H1 (cell line): ENCODE results near the gene CAMSAP1. TPM values are rescaled to one million over a fixed set of nuclear protein-coding genes. Genes with fewer than 3 reads are reported as not detected.

ENCODE experiments used
- CHD7 ChIP-seq: fragments of 300-600 bp; sonication (generic); IDR thresholded peaks from 2 replicates; pipeline ENCODE4 v1.7.1; 2012; ENCODE audit warnings: low read length, moderate library complexity, mild to moderate bottlenecking, inconsistent platforms; ENCODE audit not compliant: insufficient replicate concordance
- CREB1 ChIP-seq: IDR thresholded peaks from 2 replicates; pipeline ENCODE4 v1.6.1; 2012; ENCODE audit warnings: inconsistent platforms
- GABPA ChIP-seq: IDR thresholded peaks from 2 replicates; pipeline ENCODE4 v1.6.1; 2011; ENCODE audit warnings: mild to moderate bottlenecking, low read length, moderate library complexity, borderline replicate concordance; ENCODE audit not compliant: insufficient read depth
- JUND ChIP-seq: IDR thresholded peaks from 2 replicates; pipeline ENCODE4 v1.6.1; 2011; ENCODE audit warnings: mild to moderate bottlenecking, improper control_type of control experiment, low read length
- KDM4A ChIP-seq: IDR thresholded peaks from one replicate; pipeline ENCODE4 v1.7.1; 2012; ENCODE audit warnings: low read depth, mild to moderate bottlenecking, moderate library complexity, low read length, inconsistent platforms; ENCODE audit not compliant: severe bottlenecking
- NRF1 ChIP-seq: IDR thresholded peaks from 2 replicates; pipeline ENCODE4 v1.6.1; 2011; ENCODE audit warnings: mild to moderate bottlenecking, low read depth, low read length, improper control_type of control experiment
- RNF2 ChIP-seq: fragments of 200-900, 300-1000 bp; sonication (generic); IDR thresholded peaks from 2 replicates; pipeline ENCODE4 v1.7.1; 2016; ENCODE audit warnings: borderline replicate concordance, low read depth, mild to moderate bottlenecking, antibody characterized with exemption, low read length; ENCODE audit not compliant: poor library complexity, severe bottlenecking; ENCODE audit errors: missing control alignments
- SIN3A ChIP-seq, 2 experiments: IDR thresholded peaks in 1 of 2; conservative IDR thresholded peaks in 1 of 2; 2 replicates each; pipeline ENCODE4 v1.6.1; 2011 to 2012; ENCODE audit warnings: low read length in 2 of 2, improper control_type of control experiment in 1 of 2, low read depth in 1 of 2, mild to moderate bottlenecking in 1 of 2
- TAF7 ChIP-seq: optimal IDR thresholded peaks from 2 replicates; pipeline ENCODE3; 2011; ENCODE audit warnings: low read depth, mild to moderate bottlenecking, inconsistent platforms, low read length, moderate library complexity, borderline replicate concordance
- TCF12 ChIP-seq: IDR thresholded peaks from 2 replicates; pipeline ENCODE4 v1.6.1; 2011; ENCODE audit warnings: low read depth, mild to moderate bottlenecking, low read length
- polyA plus RNA-seq, 7 experiments: library from polyadenylated mRNA; depleted of rRNA in 3 of 7; stranded (reverse) in 5 of 7; unstranded in 2 of 7; fragments of >200 nt in 5 of 7; fragments of 200-250 nt in 2 of 7; gene quantifications; 1 replicate in 5 of 7; 2 replicates in 1 of 7; 4 replicates in 1 of 7; pipeline versions ENCODE4 v1.2.1 to v1.2.3, GENCODE V29; 2011 to 2013; ENCODE audit warnings: missing spikeins in 2 of 7, mixed read lengths in 2 of 7
- total RNA-seq: library from RNA; stranded (reverse); fragmentation: NEBNext Ultra II Directional; extraction: Animal tissue kit (Norgen Biotek cat#: 25700); gene quantifications from 2 replicates; pipeline ENCODE4 v1.2.1, GENCODE V29; 2021

Gene CAMSAP1
- total and polyA plus RNA-seq, 2 of the 8 experiments (the other 6 are each of a cell fraction or from before 2014, with no cell fraction given) = 13.4 to 44.0 TPM

GRCh38 chr9:135766251-135766650, 141.1 kb downstream of the CAMSAP1 start (continued):
- TF ChIP-seq CHD7 (no peak), KDM4A (no peak), GABPA (no peak), JUND (no peak), NRF1 (no peak), TAF7 (no peak), CREB1 (no peak), SIN3A (conservative IDR thresholded peaks at IDR 0.05 in 1 of 2, IDR thresholded peaks at IDR 0.05 in 1 of 2; ENCODE audit: low read depth in 1 of 2, low read length in 2 of 2) (no peak), TCF12 (no peak), RNF2 (no peak)
